ENCODE results near the gene KDSR.
A peak's percentile ranks its signal among the peaks of the same experiment; 100 is the strongest.

KDSR gene

GRCh38 chr18:63319383-63320122, 47.5 kb downstream of the KDSR start, which contains the start of gene BCL2:
Gene BCL2, minus strand, starts transcription at chr18:63319769.
- no peak for DNase-seq

GRCh38 chr18:63318889-63319382, 48.1 kb downstream of the KDSR start:
- DNase-seq = no peak

DNA sequence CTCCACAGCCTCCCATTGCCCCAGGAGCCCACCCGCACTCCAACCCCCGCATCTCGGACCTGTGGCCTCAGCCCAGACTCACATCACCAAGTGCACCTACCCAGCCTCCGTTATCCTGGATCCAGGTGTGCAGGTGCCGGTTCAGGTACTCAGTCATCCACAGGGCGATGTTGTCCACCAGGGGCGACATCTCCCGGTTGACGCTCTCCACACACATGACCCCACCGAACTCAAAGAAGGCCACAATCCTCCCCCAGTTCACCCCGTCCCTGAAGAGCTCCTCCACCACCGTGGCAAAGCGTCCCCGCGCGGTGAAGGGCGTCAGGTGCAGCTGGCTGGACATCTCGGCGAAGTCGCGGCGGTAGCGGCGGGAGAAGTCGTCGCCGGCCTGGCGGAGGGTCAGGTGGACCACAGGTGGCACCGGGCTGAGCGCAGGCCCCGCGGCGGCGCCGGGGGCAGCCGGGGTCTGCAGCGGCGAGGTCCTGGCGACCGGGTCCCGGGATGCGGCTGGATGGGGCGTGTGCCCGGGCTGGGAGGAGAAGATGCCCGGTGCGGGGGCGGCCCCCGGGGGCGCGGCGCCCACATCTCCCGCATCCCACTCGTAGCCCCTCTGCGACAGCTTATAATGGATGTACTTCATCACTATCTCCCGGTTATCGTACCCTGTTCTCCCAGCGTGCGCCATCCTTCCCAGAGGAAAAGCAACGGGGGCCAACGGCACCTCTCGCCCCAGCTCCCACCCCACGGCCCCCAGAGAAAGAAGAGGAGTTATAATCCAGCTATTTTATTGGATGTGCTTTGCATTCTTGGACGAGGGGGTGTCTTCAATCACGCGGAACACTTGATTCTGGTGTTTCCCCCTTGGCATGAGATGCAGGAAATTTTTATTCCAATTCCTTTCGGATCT, 48.8 kb downstream of the KDSR start:
- DNase-seq = peak; percentile 56

- no peak for DNase-seq
These were observed 49.5 kb downstream of the KDSR start for GRCh38 chr18:63317556-63317946.

GRCh38 chr18:63316612-63317555, 50.1 kb downstream of the KDSR start:
- no peak for DNase-seq

DNA sequence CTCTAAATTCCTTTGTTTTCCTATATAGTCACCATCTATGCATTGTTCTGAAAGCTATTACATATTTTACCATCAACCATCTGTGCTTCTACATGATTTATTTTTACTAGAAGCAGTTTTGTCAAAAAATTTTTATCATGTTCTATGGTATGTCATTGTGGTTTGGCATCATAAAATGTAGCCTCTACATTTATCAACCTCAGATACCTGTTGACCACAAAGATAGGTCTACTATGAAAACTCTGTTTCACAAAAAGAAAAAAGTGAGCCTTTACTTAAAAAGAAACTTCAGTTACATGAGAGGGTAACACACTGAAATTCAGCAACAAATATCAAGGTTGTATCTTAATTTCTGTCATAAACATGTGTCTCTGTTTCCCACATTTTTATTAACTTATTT, 51.1 kb downstream of the KDSR start:
- DNase-seq = no peak

GRCh38 chr18:63315131-63315662, 51.8 kb downstream of the KDSR start:
- DNase-seq = no peak

DNA sequence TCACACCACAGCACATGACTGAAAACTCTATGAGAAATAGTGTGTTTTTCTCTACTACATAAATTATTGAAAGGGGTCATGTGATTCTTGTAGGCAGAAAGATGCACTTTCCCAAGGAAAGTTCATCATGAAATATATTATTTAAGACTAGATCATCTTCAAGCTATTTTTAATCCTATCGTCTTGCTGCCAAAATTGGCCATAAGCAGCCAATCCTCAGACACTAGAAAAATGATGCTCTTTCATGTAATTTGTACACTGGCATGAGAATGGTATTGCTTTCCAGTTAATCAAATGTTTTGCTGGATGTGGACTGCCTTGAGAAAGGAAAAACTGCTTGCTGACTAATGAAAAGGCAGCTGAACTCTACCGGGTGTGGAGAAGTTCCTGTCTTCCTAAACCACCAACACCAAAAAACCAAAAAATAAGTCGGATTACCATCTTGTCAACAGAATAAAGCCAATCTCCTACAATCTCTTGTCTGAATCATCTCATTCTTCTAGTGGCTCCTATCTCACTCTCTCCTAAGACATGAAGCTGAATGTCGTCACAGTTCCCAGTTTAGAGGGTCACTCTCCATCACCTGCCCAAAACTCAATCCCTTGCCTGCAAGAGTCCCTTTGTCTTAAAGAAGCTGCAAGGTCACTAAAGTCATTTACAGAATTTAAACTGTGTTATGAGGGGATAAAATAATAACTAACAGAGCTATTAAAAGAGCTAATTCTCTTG, 52.8 kb downstream of the KDSR start:
- no peak for DNase-seq

DNA sequence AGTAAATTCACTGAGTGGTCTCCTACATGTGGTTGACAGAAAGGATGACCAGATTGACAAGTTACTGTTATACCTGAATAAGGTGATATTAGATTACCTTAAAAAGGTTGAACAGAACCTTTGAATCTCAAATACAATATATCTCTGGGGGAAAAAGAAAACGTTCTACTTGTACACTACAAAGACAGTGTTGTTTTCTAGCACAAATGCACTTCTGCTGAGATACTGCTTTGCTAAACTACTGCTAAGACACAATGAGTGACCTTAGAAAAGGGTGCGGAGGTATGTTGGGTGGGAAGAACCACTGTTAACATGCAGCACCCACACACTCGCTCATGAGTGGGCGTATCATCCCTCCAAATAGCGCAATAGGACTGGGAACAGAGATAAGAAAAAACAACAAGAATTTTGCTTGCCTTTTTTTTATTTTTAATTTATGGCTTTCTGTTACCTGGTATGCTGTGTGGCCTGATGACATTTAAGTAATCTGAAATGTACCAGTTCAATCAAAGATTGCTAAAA, 53.5 kb downstream of the KDSR start:
- no peak for DNase-seq

- no peak for DNase-seq
These were observed 54.1 kb downstream of the KDSR start for GRCh38 chr18:63312737-63313395.

- no peak for DNase-seq
These were observed 55.0 kb downstream of the KDSR start for GRCh38 chr18:63312019-63312409.

DNA sequence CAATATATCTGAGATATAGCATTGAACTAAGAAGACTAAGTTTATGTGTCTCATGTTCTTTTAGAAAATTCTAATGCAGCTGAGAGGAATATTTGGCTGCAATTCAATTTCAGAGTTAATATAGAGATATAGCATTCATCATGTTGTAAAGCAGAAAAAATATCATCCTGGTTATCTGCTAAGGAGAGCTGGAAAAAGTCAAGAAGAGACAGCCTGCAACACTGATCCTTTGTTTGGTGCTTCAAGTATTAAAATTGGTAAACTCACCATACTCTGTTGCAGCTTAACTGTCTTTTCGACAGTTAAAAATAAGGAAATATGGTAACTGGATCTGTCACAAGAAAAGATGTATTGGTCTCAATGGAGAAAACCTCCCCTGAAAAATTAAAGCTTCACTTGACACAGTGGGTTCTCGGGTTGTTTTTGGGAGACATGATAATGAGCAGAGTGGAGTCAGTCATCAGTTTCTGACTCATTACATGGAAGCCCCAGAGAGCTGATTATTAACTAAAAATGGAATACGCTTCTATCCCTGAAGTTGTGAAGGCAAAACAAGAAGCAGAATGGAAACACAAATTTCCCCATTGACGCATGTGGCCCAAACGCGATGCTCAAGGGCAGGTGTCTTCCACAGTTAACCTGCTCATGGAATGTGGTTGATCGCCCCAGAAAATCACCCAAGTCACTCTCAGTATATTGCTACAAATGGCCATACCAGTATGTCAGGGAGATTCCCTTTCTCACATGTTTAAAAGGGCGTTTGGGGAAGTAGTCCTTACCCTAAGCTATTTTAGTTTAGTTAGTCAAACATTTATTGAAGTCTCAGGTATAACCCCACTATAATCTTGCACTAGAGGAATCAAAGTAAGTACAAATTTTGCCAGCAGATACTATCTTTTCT, 55.6 kb downstream of the KDSR start:
- no peak for DNase-seq

DNA sequence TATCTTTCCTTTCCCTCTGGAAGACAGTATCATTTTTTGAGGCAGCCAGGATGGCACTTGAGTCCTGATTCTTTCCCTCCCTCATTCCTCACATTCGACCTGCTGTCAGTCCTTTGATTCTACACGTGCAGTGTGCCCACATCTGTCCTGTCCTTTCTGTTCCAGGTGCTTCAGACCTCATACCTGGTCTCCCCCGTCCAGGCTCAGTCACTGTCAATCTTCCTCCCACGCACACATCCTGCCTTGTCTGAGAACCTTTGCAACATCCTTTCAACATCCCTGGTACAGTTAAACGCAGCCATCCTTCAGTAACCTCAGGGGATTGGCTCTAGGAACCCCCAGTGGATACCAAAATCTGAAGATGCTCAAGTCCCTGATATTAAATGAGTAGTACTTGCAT, 57.6 kb downstream of the KDSR start:
- no peak for DNase-seq

DNA sequence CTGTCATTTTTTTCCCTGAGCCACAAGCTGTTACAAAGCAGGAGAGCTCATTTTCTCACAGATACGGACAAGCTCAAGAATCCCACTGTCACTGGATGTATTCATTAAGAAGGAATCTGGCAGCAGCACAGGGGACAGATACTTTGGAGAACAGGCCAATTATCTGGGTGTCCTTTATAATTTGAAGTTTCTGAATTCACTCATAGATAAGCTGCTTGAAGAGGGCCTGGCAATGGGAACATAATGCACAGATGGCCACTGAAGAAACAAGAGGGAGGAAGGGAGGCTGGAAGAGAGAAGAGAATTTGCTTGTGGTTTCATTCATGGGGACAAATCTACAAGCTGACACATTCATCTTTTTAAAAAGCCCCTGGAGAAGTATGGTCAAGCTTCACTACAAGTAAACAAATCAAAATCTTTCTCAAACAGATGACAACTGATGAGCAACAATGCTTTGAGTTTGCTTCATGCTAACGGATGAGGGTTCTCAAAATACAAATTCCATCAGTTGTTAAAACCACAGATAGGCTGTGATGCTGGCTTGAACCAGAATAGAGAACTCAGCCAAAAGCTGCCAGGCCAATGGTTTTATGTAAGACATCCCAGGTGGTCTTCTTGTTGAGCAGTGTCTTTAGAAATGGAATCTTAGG, 59.3 kb downstream of the KDSR start:
- DNase-seq = no peak

GRCh38 chr18:63306819-63307550, 60.0 kb downstream of the KDSR start:
- DNase-seq = no peak

DNA sequence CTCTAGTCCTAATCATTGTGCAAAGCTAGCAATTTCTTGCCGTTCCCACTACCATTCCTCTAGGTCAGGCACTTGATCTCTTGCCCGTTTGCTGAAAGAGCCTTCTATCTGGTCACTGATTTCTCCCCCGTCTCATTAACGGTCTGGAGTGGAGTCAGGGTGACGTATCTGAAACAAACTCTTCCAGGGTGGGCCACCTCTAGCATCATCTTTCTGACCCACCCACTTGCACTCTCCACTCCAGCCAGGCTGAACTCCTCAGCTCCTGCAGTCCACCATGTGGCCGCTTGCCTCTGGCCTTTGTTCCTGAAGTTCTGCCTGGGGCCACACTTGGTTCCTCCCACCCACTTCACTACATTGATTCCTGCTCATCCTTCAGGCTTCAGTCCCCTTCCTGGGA, 60.8 kb downstream of the KDSR start:
- DNase-seq = no peak

GRCh38 chr18:63303547-63303946, 63.5 kb downstream of the KDSR start:
- DNase-seq = no peak

- DNase-seq = no peak
These were observed 64.2 kb downstream of the KDSR start for GRCh38 chr18:63302636-63303405.

Data from NCI-H187 treated with DMSO at 0.1 percent for 48 hours (cell line).